Stimulated activated CD8-positive, alpha-beta memory T cell treated with anti-CD3 and anti-CD28 coated beads, Interleukin-7, amount 100 ng/mL, for 1 hour (primary cell): ENCODE results near the gene RELN.

ENCODE experiments used
- DNase-seq, 2 donors: peaks; one replicate each; pipeline ENCODE4 v3.0.0-alpha.2; 2020; ENCODE audit warnings: low read depth in 2 of 2

RELN gene

DNA sequence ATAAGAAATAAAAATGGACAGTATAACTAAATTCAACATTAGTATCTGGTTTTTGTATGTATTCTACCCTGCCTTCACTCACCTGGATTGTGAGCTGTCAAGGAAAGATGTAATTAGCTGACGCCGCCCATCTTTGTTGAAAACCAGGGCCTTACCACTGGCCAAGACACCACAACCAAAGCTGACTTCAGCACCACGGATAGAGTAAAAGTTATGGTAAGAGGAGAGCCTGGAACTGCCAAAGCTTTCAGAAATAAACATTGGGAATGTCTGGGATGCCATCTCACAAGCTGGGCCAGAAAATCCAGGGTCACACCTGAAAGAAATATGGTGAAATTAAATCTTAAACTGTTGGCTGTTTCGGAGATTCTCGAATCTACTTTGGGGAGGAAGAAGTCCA, 353.3 kb downstream of the RELN start:
- no peak for DNase-seq

DNA sequence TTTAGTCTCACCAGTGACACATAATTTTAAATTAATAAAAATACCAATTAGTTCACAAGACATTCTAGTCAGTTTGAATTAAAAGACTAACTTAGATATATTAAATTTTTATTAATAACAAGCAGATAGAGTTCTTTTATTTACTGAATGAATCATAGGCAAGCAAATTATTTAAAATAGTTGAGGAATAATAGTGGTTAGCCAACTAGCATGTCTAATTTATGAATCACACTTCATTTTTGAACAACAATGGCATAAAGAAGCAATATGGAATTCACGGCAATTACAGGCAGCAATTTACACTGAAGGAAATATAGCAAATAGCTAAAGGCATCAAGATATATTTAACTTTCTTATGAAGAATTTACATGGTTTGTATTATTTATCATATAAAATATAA, 356.5 kb downstream of the RELN start:
- no peak for DNase-seq

DNA sequence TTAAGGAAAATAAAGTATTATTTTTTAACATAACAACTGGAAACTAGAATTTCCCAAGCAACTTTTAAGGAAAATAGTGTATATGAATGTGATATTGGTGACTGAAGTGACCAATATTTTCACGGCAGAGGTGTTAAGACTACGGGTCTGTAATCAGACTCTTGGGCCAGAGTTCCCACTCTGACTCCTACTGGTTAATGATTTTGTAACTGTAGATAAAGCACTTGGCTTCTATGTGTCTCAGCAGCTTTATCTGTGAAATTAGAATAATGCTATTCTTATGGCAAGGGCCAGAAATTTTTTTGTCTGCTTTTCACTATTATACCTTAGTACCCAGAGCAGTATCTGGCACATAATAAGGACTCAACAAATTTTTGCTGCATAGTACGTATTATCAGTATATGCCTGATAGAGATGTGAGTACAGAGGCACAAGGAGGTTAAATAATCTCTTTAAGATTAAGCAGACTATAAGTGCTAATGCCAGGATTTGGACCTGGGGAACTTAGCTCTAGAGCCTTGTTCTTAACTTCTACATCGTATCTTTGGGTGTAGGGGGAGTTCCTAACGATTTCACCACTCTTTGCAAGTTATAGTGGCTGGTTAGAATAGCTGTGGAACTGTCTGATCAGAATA, 357.3 kb downstream of the RELN start:
- DNase-seq = no peak

DNA sequence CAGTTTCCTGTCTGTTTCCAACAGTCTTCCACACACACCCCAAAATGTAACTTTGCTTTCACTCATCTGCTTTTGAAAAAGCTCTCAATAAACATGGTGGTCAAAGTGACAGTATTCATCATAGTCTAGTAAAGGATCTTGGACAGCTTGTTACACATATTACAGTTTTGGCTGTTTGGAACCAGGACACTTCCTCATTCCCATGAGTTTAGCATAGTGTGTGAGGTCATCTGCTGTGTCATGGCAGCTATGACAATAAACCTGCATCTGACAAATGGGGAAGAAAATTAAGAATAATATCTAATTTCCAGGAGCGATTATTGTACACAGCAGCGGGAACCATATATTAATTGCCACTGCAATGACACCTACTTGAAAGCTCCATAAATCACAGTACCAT, 359.1 kb downstream of the RELN start:
- no peak for DNase-seq

DNA sequence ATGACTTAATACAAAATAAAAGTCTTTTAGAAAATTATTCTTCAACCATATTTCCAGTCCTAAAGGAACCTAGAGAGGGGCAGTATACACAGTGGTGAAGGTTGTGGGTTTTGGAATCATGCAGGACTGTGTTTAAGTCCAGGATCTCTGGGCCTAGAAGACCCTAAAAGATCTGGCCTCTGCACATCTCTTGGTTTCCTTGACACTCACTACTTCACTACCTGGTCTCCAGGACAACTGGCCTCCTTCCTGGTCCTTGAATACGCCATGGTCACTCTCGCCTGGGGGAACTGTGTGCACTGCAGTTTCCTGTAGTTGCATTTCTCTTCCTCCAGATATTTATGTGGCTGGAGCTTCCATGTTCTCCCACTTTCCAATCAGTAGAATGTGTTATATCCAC, 360.7 kb downstream of the RELN start:
- no peak for DNase-seq

DNA sequence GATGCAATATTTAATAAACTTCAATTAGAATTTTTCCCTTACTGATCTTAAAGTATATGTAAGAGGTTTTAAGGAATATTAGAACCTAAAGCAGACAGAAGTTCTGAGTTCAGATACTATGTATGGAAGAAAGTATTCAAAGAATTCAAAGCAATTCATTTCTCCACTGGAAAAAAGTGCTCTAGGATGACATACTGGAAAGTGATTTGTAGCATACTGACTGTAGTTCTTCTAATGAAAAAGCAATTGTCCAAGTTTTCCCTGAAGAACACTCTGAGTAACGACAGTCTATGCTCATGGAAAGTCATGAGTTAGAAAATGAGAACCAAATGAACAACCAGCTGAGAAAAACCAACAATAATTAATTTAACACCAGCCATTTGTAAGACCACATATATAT, 362.7 kb downstream of the RELN start:
- DNase-seq = no peak

DNA sequence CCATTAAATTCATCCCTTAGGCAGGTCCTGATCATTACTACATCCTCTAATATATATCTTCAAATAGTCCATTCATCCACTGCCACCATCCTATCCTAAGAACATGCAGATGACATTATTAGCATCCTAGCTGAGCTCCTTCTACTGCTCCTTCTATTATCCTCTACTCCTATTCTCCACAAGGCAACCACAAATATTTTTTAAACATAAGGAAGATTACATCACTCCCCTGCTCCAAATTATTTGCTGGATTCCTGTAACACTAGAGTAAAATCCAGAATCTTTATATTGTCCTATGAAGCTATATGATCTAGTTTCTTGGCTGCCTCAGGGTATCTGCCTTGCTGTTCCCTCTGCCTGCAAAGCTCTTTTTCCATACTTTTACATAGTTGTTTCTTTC, 367.2 kb downstream of the RELN start:
- DNase-seq = no peak

DNA sequence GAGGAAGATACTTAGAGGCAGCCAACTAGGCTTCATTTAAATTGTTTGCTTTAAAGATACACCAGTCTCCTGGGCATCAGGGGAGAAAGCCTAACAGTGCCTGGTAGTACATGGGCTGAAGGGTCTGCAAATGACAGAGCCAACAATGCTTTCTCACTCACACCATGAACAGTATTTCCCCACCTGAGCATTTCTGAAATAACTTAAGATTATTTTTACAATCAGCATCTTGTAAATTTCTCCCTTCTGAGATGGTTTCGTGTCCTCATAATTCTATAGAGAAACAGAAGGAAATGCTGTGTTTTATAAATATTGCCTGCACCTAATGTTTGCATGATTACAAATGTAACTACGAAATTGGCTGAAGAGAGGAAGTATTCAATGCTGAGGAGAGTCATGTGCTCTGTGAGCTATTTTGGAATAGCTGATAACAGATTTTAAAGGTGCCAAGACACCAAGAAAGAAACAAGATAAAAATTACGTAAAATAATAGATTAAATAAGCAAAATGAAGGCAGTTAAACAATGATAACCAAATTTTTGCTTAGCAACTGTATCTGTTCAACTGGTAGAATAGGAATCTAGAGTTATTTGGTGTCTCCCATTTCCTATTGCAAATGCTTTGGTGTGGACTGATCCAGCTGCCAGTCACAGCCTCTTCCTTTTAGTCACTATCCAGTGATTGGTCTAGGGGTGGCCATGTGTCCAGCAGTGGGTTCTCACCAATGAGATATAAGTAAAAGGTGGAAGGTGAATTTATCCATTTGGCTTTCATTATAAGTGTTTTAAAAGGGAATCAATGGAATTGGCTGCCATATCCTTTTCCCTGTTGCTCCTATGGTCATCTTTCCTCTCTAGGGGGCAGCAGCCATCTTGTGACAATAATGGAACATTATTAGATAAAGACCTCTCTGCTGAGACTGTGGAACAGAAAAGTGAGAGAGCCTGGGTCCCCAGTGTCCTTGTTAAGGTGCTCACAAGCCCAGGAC, 375.5 kb downstream of the RELN start:
- no peak for DNase-seq

DNA sequence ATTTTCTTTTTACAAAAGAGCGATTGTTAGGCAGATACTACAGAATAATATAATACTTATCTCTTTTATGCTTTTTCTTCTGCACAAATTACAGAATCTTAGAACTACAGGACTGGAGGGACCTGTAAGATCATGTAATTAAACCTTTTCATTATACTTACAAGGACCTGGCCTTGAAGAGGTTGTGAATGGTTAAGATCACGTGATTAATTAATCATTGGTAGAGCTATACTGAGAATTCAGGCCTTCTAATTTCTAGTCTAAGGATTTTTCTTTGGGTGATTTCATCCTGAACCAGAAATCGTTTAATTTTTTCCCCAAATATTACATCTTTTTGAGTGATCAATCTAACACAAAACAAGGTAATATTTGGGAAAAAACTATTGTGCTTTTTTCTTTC, 379.7 kb downstream of the RELN start:
- no peak for DNase-seq

DNA sequence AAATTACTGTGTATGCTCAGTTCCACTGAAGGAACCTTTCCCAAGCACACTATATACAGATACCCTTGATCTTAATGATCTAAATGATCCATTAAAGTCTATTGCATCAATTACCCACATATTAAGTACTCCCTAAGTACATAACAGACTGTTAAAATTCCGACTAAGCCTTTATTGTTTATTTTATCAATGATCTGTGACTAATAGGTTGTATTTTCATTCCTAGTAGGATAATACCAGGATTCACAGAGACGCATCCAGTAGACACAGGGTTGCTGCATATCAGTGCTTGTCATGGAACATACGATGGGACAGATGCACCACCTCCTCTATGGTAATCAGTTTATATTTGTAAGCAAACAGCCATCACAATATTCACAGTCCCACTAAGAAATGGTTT, 383.8 kb downstream of the RELN start:
- DNase-seq = no peak

DNA sequence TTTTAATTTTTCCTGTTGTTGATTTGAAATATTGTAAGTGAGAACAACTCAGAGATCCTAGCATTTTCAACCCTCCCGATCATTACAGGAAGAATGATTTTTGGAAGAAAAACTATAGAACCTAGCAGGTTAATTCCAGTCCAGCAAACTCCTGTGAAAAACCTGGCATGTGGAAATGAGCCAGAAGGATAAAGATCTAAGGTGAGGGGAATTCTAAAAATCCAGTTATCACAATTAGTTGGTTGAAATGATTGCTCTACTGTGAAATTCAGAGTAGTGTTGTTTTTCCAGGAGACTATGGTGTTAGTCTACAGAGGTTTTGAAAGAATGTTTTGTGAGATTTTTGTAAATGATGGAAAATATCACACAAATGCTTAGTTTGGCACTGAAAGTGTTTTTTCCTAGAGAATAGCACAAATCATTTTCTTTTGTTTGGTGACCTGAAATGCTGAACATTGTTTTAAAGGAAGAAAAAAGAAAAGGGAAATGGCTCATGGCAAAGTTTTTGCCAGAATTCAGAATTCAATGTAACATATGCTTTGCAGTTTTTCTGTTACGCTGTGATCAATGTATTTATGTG, 391.0 kb downstream of the RELN start:
- DNase-seq = no peak

DNA sequence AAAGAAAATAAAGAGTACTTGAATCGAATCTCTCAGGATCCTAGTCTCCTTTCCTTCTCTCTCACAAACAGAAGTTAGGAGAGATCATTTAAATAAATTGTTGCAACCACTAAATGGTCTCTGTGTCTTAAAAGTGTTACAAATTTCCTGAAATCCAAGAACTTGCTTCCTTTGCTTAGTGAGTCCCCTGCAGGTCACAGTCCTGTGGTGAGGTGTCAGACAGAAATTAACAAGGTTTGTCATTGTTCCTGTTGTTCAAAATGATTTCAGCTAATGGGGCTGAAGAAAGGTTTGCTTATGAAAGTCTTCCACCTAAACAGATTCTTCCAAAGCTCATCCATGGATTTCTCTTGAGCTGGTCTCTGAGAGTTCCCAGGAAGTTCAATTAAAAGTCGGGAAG, 391.9 kb downstream of the RELN start:
- no peak for DNase-seq

DNA sequence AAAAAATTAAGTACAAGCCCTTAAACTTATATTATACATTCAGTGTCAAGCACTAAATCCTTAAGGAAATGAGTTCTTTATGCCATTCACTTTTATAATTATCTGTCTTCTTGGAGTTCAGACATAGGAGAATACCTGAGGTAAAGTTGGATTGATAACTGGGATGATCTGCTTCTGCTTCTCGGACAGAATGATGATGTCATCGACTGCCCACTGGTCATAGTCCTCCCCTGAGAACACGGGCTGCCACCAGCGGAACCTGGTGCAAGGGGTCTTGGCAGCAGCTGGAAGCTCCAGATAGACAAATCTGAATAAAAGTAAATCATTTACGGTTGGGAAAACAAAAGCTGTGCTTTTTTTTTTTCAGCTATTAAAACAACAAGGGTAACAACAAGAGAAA, 395.3 kb downstream of the RELN start:
- no peak for DNase-seq

DNA sequence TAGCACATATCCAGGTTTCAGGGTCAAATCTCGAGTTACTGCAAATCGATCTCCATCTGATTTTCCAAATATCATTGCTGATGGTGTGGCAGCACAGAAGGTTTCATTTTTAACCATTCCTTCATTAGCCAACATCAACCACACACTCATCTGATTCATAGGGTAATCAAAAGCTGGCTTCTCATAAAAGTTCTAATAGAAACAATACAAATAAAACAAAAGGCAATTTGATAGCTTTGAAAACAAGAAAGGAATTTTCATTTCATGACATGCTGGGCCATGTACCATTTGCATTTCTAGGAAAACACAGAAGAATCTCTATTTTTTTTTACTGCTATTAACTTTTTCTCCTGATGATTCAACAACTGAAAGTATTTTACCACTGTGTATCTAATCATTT, 395.8 kb downstream of the RELN start:
- no peak for DNase-seq

DNA sequence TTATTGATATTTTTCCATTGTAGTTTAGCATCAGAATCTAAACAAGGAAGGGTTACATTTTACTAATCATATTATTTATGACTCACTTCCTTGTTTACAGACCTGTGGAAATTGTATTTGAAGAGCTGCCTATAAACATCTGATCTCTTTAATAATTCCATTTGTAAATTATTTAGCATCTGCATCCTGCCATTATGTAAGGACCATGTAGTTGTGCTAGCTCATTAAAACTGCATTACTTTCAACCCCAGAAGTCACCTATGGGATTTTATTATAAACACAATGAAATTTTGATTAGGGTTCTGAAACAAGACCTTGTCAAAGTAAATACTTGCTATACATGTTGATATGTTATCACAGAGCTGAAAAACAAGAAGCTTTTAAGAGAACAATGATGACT, 396.6 kb downstream of the RELN start:
- no peak for DNase-seq

DNA sequence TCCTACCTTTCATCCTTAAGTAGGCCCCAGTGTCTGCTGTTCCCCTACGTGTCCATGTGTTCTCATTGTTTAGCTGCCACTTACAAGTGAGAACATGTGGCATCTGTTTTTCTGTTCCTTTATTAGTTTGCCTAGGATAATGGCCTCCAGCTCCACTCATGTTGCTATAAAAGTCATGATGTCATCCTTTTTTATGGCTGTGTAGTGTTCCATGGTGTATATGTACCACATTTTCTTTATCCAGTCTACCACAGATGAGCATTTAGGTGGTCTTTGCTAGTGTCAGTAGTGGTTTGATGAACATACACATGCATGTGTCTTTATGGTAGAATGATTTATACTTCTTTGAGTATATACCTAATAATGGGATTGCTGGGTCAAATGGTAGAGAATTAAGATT, 397.3 kb downstream of the RELN start:
- no peak for DNase-seq

DNA sequence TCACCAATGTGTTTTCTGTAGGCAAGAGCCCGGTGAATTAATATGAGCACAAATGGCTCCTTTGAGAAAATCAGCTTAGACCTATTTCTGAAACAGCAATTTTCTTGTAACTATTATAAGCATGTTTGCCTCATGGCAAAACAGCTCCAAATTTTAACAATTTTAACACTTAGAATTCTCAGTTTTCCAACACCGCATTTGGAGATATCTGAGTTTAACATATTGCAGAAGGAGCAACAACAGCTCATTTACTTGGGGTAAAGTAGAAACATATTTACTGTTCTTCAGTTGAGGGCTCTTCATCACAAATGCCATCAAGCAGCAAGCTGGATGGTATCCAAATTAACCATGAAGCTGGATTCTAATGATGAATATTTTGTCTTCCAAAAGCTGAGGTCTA, 409.4 kb downstream of the RELN start:
- no peak for DNase-seq

DNA sequence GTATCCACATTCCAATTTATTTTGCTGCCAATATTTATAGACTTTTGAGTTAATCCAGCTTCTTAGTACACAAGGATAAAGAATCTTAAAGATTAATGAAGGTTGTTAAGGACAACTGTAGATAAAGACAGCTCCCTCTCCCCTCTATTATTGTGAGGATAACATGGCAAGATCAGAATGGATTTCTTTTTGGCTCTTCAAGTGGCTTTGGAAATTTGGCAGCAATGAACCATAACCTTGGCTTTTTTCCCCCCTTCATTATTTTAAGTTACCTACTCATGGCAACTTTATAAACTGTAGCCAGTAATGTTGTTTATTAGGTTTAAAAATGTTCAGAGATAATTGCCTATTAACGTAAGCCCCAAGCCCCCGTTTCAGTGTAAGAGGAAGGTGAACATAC, 412.4 kb downstream of the RELN start:
- DNase-seq = no peak

DNA sequence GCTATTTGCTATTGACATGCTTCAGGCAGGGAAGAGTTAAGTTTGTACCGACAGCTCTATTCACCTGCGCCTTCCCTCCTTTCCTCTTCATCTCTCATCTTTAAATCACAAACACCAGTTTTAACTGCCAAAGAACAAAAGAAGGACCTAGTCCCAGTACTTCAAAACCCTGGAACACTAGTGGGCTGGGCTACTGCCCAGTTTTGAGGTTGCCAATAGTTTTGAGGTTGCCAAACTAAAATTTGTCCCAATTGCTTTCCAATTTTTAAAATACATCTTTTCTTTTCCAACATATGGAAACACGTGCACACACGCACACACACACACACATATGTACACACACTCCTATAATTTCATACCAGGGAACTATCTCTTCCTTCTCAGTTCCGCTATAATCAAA, 412.8 kb downstream of the RELN start:
- no peak for DNase-seq

DNA sequence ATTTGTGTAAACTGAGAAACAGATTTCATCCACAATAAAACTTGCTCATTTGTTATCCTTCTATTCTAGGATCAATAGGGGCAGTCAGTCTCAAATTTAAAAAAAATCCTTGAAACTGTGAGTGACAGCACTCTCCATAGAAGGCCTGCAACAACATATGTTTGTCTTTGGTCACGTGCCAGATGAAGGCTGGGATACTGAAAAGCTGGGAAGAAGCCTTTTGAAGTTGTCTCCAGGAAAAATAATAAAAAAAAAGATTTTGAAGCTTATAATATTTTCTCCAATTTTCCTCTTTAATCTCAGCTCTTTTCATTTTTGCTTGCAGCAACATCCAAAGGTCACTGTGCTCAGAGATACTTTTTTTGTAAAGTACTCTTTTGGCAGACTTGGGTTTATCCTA, 414.9 kb downstream of the RELN start:
- no peak for DNase-seq

DNA sequence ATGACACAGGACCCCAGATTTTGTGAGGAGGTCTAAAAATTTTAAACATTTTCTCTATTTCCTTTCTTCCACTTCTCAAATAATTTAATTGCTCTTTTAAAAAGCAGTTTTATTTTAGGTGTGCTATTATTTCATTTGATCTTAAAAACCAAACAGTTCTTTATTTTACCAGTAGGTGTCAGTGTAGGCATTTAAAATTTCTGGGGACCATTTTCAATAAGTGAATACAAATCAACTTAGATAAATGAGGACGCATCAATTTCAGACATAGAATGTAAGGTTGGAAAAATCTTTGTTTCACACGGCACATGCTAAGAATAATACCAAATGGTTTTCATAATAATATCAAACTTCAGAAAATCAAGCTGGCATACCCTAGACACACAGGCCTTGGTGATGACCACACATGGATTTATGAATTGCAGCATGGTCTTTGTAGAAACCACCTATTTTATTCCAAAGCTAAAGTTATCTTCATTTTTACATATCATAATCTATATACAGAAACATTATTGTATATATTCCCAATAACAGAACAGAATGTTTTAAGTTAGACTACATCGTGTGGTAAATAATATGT, 415.9 kb downstream of the RELN start:
- DNase-seq = no peak

DNA sequence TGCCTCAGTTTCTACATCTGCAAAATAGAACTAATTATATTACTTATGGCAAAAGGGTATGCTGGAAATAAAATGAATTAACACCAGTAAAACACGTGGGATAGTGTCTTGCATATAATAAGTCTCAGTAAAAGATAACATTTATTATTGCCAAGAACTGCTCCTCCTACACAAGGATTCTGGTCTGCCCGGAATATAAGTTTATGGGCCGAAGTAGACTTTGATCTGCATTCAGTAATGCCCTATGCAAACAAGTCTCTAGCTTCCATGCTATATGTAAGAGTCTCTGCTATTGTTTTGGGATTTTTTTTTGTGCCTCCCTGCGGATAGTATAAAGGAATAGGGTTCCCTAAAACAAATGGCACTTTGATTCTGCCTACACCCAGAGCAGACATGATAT, 417.9 kb downstream of the RELN start:
- no peak for DNase-seq
